H1 (cell line): ENCODE measurements around the gene NDRG2. TPM values are rescaled to one million over a fixed set of nuclear protein-coding genes. Genes with fewer than 3 reads are reported as not detected.

ENCODE experiments used
- CTCF ChIA-PET: fragments of 300-600 bp; sonication (Branson Sonifier 250); formaldehyde crosslinking; loops from one replicate; lab custom pipeline; 2021; ENCODE audit not compliant: partially characterized antibody; lab: Charles Lee
- POLR2A ChIA-PET: fragments of 300-600 bp; sonication (Branson Sonifier 250); formaldehyde crosslinking; loops from one replicate; lab custom pipeline; 2021; ENCODE audit warnings: inconsistent platforms; ENCODE audit not compliant: partially characterized antibody; lab: Charles Lee
- DNase-seq, 2 experiments: peaks; one replicate each; pipeline versions ENCODE4 v3.0.0 to v3.0.0-alpha.2; 2010 to 2022; ENCODE audit warnings: low spot score in 2 of 2, low read depth in 1 of 2, mixed read lengths in 1 of 2
- FAIRE-seq: peaks from 2 replicates; lab custom pipeline; 2011; peaks lifted over from hg19 to GRCh38; lab: Jason Lieb, UNC
- H2AFZ ChIP-seq: 2 replicates; pipeline ENCODE4 v1.8.1; 2012; ENCODE audit warnings: low read length, inconsistent platforms
- H2AK5ac ChIP-seq: 2 replicates; pipeline ENCODE4 v1.6.1; 2013; ENCODE audit warnings: low read depth, low read length
- H2BK120ac ChIP-seq: replicated peaks from 2 replicates; pipeline ENCODE3; 2013; ENCODE audit warnings: low read depth, low read length, inconsistent platforms
- H2BK12ac ChIP-seq: 2 replicates; pipeline ENCODE4 v1.6.1; 2013; ENCODE audit warnings: low read depth, low read length
- H2BK15ac ChIP-seq: 2 replicates; pipeline ENCODE4 v1.6.1; 2013; ENCODE audit warnings: low read length
- H2BK20ac ChIP-seq: 2 replicates; pipeline ENCODE4 v1.6.1; 2013; ENCODE audit warnings: low read length
- H2BK5ac ChIP-seq: 2 replicates; pipeline ENCODE4 v1.6.1; 2013; ENCODE audit warnings: low read depth, low read length
- H3K14ac ChIP-seq: 2 replicates; pipeline ENCODE4 v1.6.1; 2013; ENCODE audit warnings: inconsistent platforms; ENCODE audit not compliant: insufficient read length
- H3K18ac ChIP-seq: 2 replicates; pipeline ENCODE4 v1.6.1; 2013; ENCODE audit warnings: low read length; ENCODE audit errors: extremely low read depth
- H3K23ac ChIP-seq: 2 replicates; pipeline ENCODE4 v1.6.1; 2013; ENCODE audit warnings: inconsistent platforms; ENCODE audit not compliant: insufficient read length
- H3K23me2 ChIP-seq: 2 replicates; pipeline ENCODE4 v1.6.1; 2013; ENCODE audit warnings: low read depth, low read length
- H3K27ac ChIP-seq: 2 replicates; pipeline ENCODE4 v1.6.1; 2011; ENCODE audit warnings: low read depth, low read length, inconsistent platforms
- H3K27me3 ChIP-seq, 4 experiments: replicated peaks in 1 of 4; 1 replicate in 1 of 4; 2 replicates in 3 of 4; pipeline versions ENCODE4 v1.6.1 to v1.8.1; 2011 to 2013; ENCODE audit warnings: low read length in 3 of 4, mild to moderate bottlenecking in 3 of 4, inconsistent platforms in 2 of 4, mixed read lengths in 2 of 4, moderate library complexity in 1 of 4; ENCODE audit not compliant: control insufficient read depth in 3 of 4, insufficient read depth in 3 of 4; ENCODE audit errors: extremely low read depth in 1 of 4
- H3K36me3 ChIP-seq, 4 experiments: 2 replicates each; pipeline versions ENCODE4 v1.6.1 to v1.8.1; 2011 to 2013; ENCODE audit warnings: mild to moderate bottlenecking in 4 of 4, low read length in 3 of 4, moderate library complexity in 2 of 4, control low read depth in 1 of 4, inconsistent platforms in 1 of 4; ENCODE audit not compliant: insufficient read depth in 4 of 4, control insufficient read depth in 2 of 4
- H3K4ac ChIP-seq: replicated peaks from 2 replicates; pipeline ENCODE3; 2013; ENCODE audit warnings: low read length, low read depth, mixed read lengths, inconsistent platforms; ENCODE audit not compliant: insufficient read length
- H3K4me1 ChIP-seq, 4 experiments: replicated peaks in 1 of 4; 1 replicate in 1 of 4; 2 replicates in 3 of 4; pipeline versions ENCODE4 v1.6.1 to v1.8.1; 2011 to 2013; ENCODE audit warnings: low read length in 3 of 4, inconsistent platforms in 2 of 4, mixed read lengths in 1 of 4; ENCODE audit not compliant: insufficient read depth in 4 of 4, control insufficient read depth in 3 of 4
- H3K4me2 ChIP-seq, 2 experiments: 2 replicates each; pipeline versions ENCODE4 v1.6.1 to v1.8.1; 2011 to 2013; ENCODE audit warnings: low read depth in 2 of 2, low read length in 2 of 2, control low read depth in 1 of 2, inconsistent platforms in 1 of 2, mild to moderate bottlenecking in 1 of 2; ENCODE audit not compliant: insufficient read depth in 1 of 2
- H3K4me3 ChIP-seq, 4 experiments: fragments of 200-600, 300-600 bp in 1 of 4; sonication (generic), shearing (Covaris generic), sonication (Bioruptor Twin) in 1 of 4; 2 replicates each; pipeline versions ENCODE4 v1.5.1 to v1.8.1; 2011 to 2016; ENCODE audit warnings: low read length in 4 of 4, low read depth in 3 of 4, control low read depth in 2 of 4, inconsistent platforms in 2 of 4, mild to moderate bottlenecking in 2 of 4, mixed read lengths in 1 of 4, moderate library complexity in 1 of 4; ENCODE audit not compliant: insufficient read depth in 2 of 4; ENCODE audit errors: extremely low read depth in 1 of 4
- H3K56ac ChIP-seq: replicated peaks from 2 replicates; pipeline ENCODE3; 2013; ENCODE audit warnings: low read depth, mild to moderate bottlenecking, mixed read lengths, low read length, inconsistent platforms; ENCODE audit not compliant: insufficient read length
- H3K79me1 ChIP-seq: 2 replicates; pipeline ENCODE4 v1.6.1; 2013; ENCODE audit warnings: low read depth, low read length, control low read depth
- H3K79me2 ChIP-seq, 2 experiments: 2 replicates each; pipeline versions ENCODE4 v1.6.1 to v1.8.1; 2012 to 2013; ENCODE audit warnings: low read length in 2 of 2, mild to moderate bottlenecking in 2 of 2, inconsistent platforms in 1 of 2; ENCODE audit not compliant: insufficient read depth in 2 of 2, control insufficient read depth in 1 of 2
- H3K9ac ChIP-seq, 4 experiments: replicated peaks in 1 of 4; 1 replicate in 1 of 4; 2 replicates in 3 of 4; pipeline versions ENCODE4 v1.6.1 to v1.8.1; 2011 to 2013; ENCODE audit warnings: low read depth in 3 of 4, low read length in 3 of 4, control low read depth in 2 of 4, mild to moderate bottlenecking in 2 of 4, moderate library complexity in 2 of 4, inconsistent platforms in 1 of 4; ENCODE audit errors: extremely low read depth in 1 of 4
- H3K9me3 ChIP-seq, 2 experiments: 2 replicates each; pipeline versions ENCODE4 v1.6.1 to v1.8.1; 2012 to 2013; ENCODE audit warnings: mild to moderate bottlenecking in 2 of 2, moderate library complexity in 2 of 2, control low read depth in 1 of 2, inconsistent platforms in 1 of 2, low read depth in 1 of 2, low read length in 1 of 2, mixed read lengths in 1 of 2; ENCODE audit not compliant: insufficient read depth in 2 of 2
- H4K20me1 ChIP-seq, 2 experiments: replicated peaks in 1 of 2; 2 replicates each; pipeline versions ENCODE3 to v1.8.1; 2011 to 2013; ENCODE audit warnings: inconsistent platforms in 2 of 2, low read length in 2 of 2, mild to moderate bottlenecking in 1 of 2; ENCODE audit not compliant: insufficient read depth in 2 of 2, control insufficient read depth in 1 of 2
- H4K5ac ChIP-seq: 2 replicates; pipeline ENCODE4 v1.6.1; 2013; ENCODE audit warnings: low read length, low read depth, mixed read lengths, inconsistent platforms; ENCODE audit not compliant: insufficient read length
- H4K8ac ChIP-seq: 2 replicates; pipeline ENCODE4 v1.8.0; 2013; ENCODE audit warnings: mild to moderate bottlenecking, moderate library complexity, low read length, inconsistent platforms; ENCODE audit not compliant: insufficient read depth; ENCODE audit errors: extremely low read depth
- H4K91ac ChIP-seq: replicated peaks from 2 replicates; pipeline ENCODE3; 2013; ENCODE audit warnings: low read length, mixed read lengths, inconsistent platforms; ENCODE audit not compliant: insufficient read length
- BCL11A ChIP-seq, 2 experiments: IDR thresholded peaks; one replicate each; pipeline ENCODE4 v1.6.1; 2011; ENCODE audit warnings: low read depth in 2 of 2, low read length in 2 of 2, mild to moderate bottlenecking in 2 of 2
- CHD1 ChIP-seq: IDR thresholded peaks from 2 replicates; pipeline ENCODE4 v1.6.1; 2012; ENCODE audit warnings: low read depth, low read length, improper control_type of control experiment
- CREB1 ChIP-seq: IDR thresholded peaks from 2 replicates; pipeline ENCODE4 v1.6.1; 2012; ENCODE audit warnings: inconsistent platforms
- EZH2 ChIP-seq: fragments of 200-600 bp; sonication (generic); IDR thresholded peaks from 2 replicates; pipeline ENCODE4 v1.7.1; 2012; ENCODE audit warnings: low read depth, mild to moderate bottlenecking, moderate library complexity, low read length, inconsistent platforms; ENCODE audit not compliant: severe bottlenecking
- RFX5 ChIP-seq: IDR thresholded peaks from 2 replicates; pipeline ENCODE4 v1.6.1; 2011; ENCODE audit warnings: low read depth, low read length, improper control_type of control experiment, borderline replicate concordance
- SIN3A ChIP-seq, 2 experiments: IDR thresholded peaks in 1 of 2; conservative IDR thresholded peaks in 1 of 2; 2 replicates each; pipeline ENCODE4 v1.6.1; 2011 to 2012; ENCODE audit warnings: low read length in 2 of 2, improper control_type of control experiment in 1 of 2, low read depth in 1 of 2, mild to moderate bottlenecking in 1 of 2
- SIRT6 ChIP-seq: IDR thresholded peaks from one replicate; pipeline ENCODE4 v1.7.1; 2012; ENCODE audit warnings: low read length, inconsistent platforms
- SP2 ChIP-seq: IDR thresholded peaks from 2 replicates; pipeline ENCODE4 v1.6.1; 2012; ENCODE audit warnings: mild to moderate bottlenecking, low read length, inconsistent platforms
- whole genome bisulfite sequencing, 2 experiments: shearing (Covaris generic) in 1 of 2; methylation state at CpG; one replicate each; pipeline versions ENCODE4 v1.1.6 to v1.1.7; 2013 to 2015; ENCODE audit warnings: low lambda C conversion rate in 2 of 2, mixed read lengths in 2 of 2, inconsistent platforms in 1 of 2, low coverage in 1 of 2, missing lambda C conversion rate in 1 of 2; ENCODE audit not compliant: insufficient replicate concordance in 2 of 2, insufficient coverage in 1 of 2, insufficient read length in 1 of 2; ENCODE audit errors: extremely low coverage in 1 of 2, missing lambda C conversion rate in 1 of 2; 5-methylcytosine and 5-hydroxymethylcytosine counted together
- long read RNA-seq, 2 experiments: library from RNA in 1 of 2; library from capped mRNA in 1 of 2; stranded (forward); transcript quantifications; one replicate each; pipeline ENCODE4 v2.0.0, GENCODE V29; 2021; ENCODE audit warnings: inconsistent platforms in 1 of 2
- polyA minus RNA-seq, 3 experiments: library from RNA; depleted of rRNA, polyadenylated mRNA; stranded (reverse); fragments of >200 nt; gene quantifications; 1 replicate in 2 of 3; 2 replicates in 1 of 3; pipeline ENCODE4 v1.2.3, GENCODE V29; 2011
- polyA plus RNA-seq, 7 experiments: library from polyadenylated mRNA; depleted of rRNA in 3 of 7; stranded (reverse) in 5 of 7; unstranded in 2 of 7; fragments of >200 nt in 5 of 7; fragments of 200-250 nt in 2 of 7; gene quantifications; 1 replicate in 5 of 7; 2 replicates in 1 of 7; 4 replicates in 1 of 7; pipeline versions ENCODE4 v1.2.1 to v1.2.3, GENCODE V29; 2011 to 2013; ENCODE audit warnings: missing spikeins in 2 of 7, mixed read lengths in 2 of 7
- total RNA-seq: library from RNA; stranded (reverse); fragmentation: NEBNext Ultra II Directional; extraction: Animal tissue kit (Norgen Biotek cat#: 25700); gene quantifications from 2 replicates; pipeline ENCODE4 v1.2.1, GENCODE V29; 2021

The NDRG2 gene
- total RNA-seq (27.2 and 29.9 TPM in 2 replicates), polyA plus RNA-seq (2011; rRNA removed) (48.6 and 65.0 TPM in 2 replicates), polyA minus RNA-seq (2011; rRNA and poly(A)+ RNA removed) (33.5 and 45.8 TPM in 2 replicates)
- polyA plus RNA-seq (2011; cell fraction: cytosol; rRNA removed), result 74.5 TPM
- 117 TPM for polyA plus RNA-seq (2011; cell fraction: nucleus; rRNA removed)
- 22.5 to 36.8 TPM (median 32.4 TPM) in 4 replicates for polyA plus RNA-seq (2012, experiment 1 of 2)
- 33.2 TPM for polyA plus RNA-seq (2012, experiment 2 of 2)
- polyA plus RNA-seq (2013, experiment 1 of 2), result 18.1 TPM
- polyA plus RNA-seq (2013, experiment 2 of 2), result 15.8 TPM
- 19.1 TPM for polyA minus RNA-seq (2011; cell fraction: cytosol; rRNA and poly(A)+ RNA removed)
- 45.5 TPM for polyA minus RNA-seq (2011; cell fraction: nucleus; rRNA and poly(A)+ RNA removed)
- long read RNA-seq, experiment 1, partial matches to known transcripts, result 8 of 18 reads
- long read RNA-seq, experiment 1, other reads (novel, unspliced or antisense), result 5 of 18 reads
- long read RNA-seq, experiment 2, transcript NDRG2-202 (17 exons, 2,122 nt), result major isoform, 7 of 41 reads
- long read RNA-seq, experiment 2, partial matches to known transcripts, result 6 of 41 reads
- long read RNA-seq, experiment 2, other reads (novel, unspliced or antisense), result 17 of 41 reads

- Histone ChIP-seq H4K5ac (peak within 1 kb of the TSS; percentile 94), H3K4me3 (peak within 1 kb of the TSS; percentile 64 to 92 (median 70)), H2BK5ac (peak within 1 kb of the TSS; percentile 93), H3K23ac (no peak within 1 kb of the TSS), H3K9me3 (no peaks in the 10 kb centered on the region), H3K56ac (peak within 1 kb of the TSS; percentile 46), H2AFZ (no peak within 1 kb of the TSS; the same call in 1 of the 2 replicates), H3K4ac (no peak within 1 kb of the TSS), H2BK120ac (no peak within 1 kb of the TSS), H3K9ac (peak within 1 kb of the TSS in 3 of 4 experiments; percentile 38 to 71 (median 50); a peak in 4 of 7 replicates), H3K27ac (peak within 1 kb of the TSS; percentile 71; the same call in 1 of the 2 replicates), H3K79me1 (no peaks in the 10 kb centered on the region), H2BK15ac (peak within 1 kb of the TSS; percentile 98; the same call in 1 of the 2 replicates), H3K18ac (peak within 1 kb of the TSS; percentile 95), H3K14ac (no peak within 1 kb of the TSS), H3K36me3 (peaks cover 0 to 5% (median 0%) of the 10 kb centered on the region in 4 experiments; a peak in 1 of 8 replicates), H4K20me1 (no peaks in the 10 kb centered on the region), H3K79me2 (no peaks in the 10 kb centered on the region), H3K4me1 (peaks cover 4 to 22% (median 14%) of the 10 kb centered on the region in 4 experiments; a peak in 6 of 7 replicates), H3K23me2 (peaks cover 17% of the 10 kb centered on the region), H3K27me3 (peaks cover 2 to 25% (median 22%) of the 10 kb centered on the region in 4 experiments; a peak in 6 of 7 replicates), H2BK12ac (peak within 1 kb of the TSS; percentile 98), H4K8ac (peak within 1 kb of the TSS; percentile 91), H3K4me2 (peak within 1 kb of the TSS; percentile 93 to 94), H2AK5ac (no peak within 1 kb of the TSS), H2BK20ac (peak within 1 kb of the TSS; percentile 61; the same call in 1 of the 2 replicates), H4K91ac (peak within 1 kb of the TSS; percentile 75)
- DNase-seq, result peak in 1 of 2 experiments; percentile 91
- CTCF ChIA-PET, result interaction anchor here (0.6 to 16.1 kb wide), 7 partner anchors 9 to 575 kb away, joined by 3 to 371 read pairs (median 5); partner anchors contain the start of genes ARHGEF40 and RNASE7
- POLR2A ChIA-PET, result interaction anchor here (0.6 to 3.4 kb wide), 9 partner anchors 8 to 78 kb away, joined by 3 to 19 read pairs (median 4); partner anchors contain the start of gene ARHGEF40
- 1% methylated on average over 33 of the region's 72 CpGs; no CpG with 5 or more reads in 1 of the 2 experiments for WGBS, 2 experiments
- FAIRE-seq, result no peak
- TF ChIP-seq SIN3A (conservative IDR thresholded peaks at IDR 0.05 in 1 of 2, IDR thresholded peaks at IDR 0.05 in 1 of 2; ENCODE audit: low read depth in 1 of 2, low read length in 2 of 2) (peak in 1 of 2 experiments; percentile 32; a peak in 1 of 4 replicates), CREB1 (no peak), EZH2 (peak; percentile 35), SP2 (no peak), SIRT6 (no peak), RFX5 (no peak), BCL11A (IDR thresholded peaks at IDR 0.05; ENCODE audit: low read depth in 2 of 2, low read length in 2 of 2) (no peak), CHD1 (no peak)
Measured at GRCh38 chr14:21024585-21025370, at the start of gene NDRG2. NDRG2 (minus strand) TSS chr14:21025061; CDS start chr14:21023315, 1,746 bp downstream.
